GM12874 (cell line): ENCODE results near the gene PID1.

ENCODE experiments used
- TF ChIP-seq, protein P1 (sequence below): IDR thresholded peaks from 2 replicates; pipeline ENCODE4 v1.5.1; 2011; ENCODE audit warnings: low read depth, mild to moderate bottlenecking, control low read depth, low read length, moderate library complexity; ENCODE audit not compliant: insufficient read depth

Gene PID1

DNA sequence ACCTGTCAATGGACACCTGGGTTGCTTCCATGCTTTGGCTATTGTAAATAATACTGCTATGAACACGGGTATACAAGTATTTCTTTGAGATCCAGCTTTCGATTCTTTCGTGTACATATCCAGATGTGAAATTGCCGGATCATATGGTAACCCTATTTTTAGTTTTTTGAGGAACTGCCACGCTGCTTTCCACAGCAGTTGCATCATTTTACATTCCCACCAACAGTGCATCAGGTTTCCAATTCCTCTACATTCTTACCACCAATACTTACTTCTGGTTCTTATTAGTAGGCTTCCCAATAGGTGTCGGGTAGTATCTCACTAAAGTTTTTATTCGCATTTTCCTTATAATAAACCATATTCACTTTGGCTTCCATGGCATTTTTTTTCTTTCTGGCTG lies 69.6 kb downstream of the PID1 start:
- TF ChIP-seq, protein P1, sequence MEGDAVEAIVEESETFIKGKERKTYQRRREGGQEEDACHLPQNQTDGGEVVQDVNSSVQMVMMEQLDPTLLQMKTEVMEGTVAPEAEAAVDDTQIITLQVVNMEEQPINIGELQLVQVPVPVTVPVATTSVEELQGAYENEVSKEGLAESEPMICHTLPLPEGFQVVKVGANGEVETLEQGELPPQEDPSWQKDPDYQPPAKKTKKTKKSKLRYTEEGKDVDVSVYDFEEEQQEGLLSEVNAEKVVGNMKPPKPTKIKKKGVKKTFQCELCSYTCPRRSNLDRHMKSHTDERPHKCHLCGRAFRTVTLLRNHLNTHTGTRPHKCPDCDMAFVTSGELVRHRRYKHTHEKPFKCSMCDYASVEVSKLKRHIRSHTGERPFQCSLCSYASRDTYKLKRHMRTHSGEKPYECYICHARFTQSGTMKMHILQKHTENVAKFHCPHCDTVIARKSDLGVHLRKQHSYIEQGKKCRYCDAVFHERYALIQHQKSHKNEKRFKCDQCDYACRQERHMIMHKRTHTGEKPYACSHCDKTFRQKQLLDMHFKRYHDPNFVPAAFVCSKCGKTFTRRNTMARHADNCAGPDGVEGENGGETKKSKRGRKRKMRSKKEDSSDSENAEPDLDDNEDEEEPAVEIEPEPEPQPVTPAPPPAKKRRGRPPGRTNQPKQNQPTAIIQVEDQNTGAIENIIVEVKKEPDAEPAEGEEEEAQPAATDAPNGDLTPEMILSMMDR: no peak

DNA sequence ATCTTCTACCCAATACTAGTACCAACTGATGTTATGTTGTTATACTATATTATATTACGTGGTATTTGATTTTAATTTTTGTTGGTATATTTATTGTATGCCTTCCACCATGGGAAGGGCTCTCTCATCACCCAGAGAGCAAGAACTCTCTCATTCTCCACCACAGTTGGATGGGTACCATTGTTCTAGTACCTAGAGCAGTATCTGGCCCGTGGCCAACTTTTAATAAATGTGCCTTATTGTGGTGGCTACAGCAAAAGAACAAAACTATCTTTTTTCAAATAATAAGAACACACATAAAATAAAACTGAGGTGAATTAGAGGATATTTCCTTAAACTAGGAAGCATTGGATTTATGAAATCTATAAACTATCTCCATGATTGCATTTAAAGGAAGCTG lies 71.8 kb downstream of the PID1 start:
- TF ChIP-seq, protein P1: no peak

DNA sequence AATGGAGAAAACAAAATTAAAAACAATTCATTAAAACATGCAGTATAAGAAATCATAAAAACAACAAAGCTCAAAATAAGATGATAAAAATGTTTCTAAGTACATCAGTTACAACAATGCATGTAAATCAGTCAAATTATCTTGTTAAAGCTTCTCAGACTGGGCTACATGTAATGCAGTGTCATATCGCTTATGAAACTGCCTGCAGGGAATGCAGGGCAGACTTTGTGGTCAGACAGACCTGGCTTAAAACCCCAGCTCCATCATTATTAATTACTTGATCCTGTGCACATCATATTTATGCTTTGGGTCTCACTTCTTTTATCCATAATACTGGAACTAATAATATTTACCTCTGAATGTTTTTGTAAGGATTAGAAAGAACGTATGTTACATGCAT lies 74.6 kb downstream of the PID1 start:
- TF ChIP-seq, protein P1: no peak

DNA sequence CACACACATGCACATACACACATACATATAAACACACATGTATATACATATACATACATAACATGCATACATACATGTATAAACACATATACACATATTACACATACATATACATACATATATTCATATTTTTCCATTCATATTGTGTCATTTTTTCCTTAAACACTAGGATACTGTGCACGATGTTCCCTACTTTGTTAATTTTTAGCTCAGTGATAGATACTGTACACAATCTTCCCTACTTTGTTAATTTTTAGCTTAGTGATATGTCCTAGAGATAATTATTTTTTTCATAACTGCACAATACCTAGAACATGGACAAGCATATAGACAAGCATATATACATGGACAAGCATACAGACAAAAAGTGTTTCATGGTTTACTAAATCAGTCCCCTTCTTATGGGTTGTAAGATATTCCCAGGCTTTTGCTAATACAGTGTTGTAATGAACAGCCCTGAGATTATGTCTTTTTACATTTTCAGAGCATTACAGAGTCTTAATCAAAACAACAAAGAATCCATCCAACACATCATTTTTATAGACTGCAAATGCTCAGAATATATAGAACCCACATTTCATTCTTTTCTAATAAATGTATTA lies 75.6 kb downstream of the PID1 start:
- TF ChIP-seq, protein P1: no peak

DNA sequence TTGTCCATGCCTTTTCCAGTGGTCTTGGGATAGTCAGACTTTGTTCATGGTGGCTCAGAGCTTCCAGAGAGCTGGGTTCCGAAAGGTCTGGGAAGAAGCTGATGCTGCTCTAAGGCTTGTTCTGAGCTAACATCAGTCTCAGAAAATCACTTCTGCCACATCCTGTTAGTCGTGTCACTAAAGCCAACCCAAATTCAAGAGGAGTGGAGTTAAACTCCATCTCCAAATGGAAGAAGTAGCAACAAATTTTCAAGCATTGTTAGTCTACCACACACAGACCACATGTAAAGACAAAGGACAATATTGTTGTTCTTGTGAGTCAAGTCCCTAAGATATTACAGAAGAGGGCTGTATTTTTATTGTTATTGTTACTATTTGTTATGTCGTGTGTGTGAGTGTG lies 77.8 kb downstream of the PID1 start:
- TF ChIP-seq, protein P1: no peak

DNA sequence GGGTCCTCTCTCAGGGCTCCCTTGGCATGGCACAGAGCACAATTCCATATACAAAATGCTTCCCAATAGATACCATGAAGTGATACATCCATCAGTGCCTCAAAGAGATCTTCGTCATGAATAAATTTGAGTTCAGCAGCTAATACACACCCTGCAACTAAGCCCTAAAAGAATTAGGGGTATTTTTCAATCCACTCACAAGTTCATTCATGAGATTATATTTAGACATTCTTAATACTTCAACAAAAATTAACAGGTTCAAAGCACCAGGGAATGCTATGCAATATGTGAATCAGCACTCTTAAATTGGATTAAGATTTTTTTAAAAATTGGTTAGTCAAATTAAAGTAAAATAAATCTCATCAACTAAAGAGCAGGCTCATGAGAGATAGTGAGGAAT lies 79.7 kb downstream of the PID1 start:
- TF ChIP-seq, protein P1: no peak

DNA sequence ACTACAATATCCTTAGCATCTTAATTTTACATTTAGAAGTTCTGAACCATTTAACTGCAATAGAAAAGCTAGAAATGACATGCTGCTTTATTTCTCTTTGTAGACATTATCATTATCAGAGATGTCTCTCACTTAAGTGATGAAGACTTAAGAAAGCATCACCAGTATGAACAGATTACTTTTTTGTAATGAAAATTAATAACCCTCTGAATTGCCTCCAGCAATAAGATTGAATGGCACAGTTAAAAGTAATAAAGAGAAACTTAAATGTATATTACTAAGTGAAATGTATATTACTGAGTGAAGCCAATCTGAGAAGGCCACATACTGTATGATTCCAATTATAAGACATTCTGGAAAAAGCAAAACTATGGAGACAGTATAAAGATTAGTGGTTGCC lies 89.4 kb downstream of the PID1 start:
- TF ChIP-seq, protein P1: no peak
